GM18526 (cell line): ENCODE measurements around the gene CENPM.

Source experiments
- POLR2A ChIP-seq: IDR thresholded peaks from 3 replicates; pipeline ENCODE4 v1.6.1; 2011; ENCODE audit not compliant: insufficient read length; ENCODE audit errors: extremely low read depth

Gene CENPM, protein sequence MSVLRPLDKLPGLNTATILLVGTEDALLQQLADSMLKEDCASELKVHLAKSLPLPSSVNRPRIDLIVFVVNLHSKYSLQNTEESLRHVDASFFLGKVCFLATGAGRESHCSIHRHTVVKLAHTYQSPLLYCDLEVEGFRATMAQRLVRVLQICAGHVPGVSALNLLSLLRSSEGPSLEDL

DNA sequence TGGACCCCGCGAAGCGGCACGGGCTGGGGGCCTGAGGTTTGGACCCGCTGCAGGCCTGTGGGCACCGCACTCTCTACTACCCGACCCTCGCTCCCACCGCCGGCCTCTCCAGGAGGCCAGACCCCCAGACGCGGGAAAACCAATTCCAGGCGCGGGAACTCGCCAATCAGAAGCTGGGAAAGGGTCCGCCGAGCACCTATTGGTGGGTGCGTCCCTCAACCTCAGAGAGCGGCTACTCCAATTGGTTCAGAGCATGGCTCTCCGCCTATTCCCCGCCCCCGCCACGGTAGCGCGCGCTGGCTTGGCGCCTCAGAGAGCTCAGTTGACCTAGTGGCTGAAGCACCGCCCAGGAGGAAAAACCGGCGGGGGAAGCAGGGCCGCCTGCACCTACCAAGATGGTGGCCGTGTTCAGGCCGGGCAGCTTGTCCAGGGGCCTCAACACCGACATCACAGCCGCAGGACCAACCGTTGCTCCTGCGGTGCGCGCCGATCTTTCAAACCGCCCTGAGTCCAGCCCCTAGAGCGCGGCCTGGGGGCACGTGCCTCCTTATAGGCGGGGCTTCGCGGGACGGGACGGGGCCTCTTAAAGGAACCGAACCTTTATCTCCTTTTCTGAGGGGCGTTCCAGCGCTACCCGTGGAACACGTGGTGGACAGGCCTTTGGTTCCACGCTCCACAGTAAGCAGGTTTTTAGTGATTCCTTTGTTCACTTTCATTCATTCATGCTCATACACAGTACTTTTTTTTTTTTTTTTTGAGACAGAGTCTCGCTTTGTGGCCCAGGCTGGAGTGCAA is at the start of gene CENPM:
CENPM (minus strand) TSS at position 524 of the 795 bp plus-strand sequence; CDS start at position 448, 76 bp downstream.
- peak; percentile 52 for TF ChIP-seq POLR2A

DNA sequence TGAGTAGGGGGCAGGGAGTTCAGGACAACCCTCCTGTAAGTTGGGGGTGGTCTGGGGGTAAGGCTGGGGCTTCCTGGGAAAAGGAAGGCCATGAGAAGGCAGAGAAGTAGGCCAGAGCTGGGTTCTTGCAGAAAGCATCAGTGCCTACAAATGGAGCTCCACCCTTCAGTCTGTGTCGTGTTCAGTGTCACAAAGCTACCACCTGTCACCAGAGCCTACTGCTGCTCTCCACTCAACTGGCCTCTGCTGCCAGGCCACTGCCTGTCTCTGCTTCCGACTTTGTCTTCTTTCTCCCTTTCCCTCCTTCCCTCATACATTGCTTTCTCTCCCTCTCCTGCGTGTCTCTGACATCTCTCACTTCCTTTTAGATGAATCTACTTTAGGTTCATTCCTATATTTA is 48.3 kb upstream of the CENPM start:
- TF ChIP-seq POLR2A, result no peak

DNA sequence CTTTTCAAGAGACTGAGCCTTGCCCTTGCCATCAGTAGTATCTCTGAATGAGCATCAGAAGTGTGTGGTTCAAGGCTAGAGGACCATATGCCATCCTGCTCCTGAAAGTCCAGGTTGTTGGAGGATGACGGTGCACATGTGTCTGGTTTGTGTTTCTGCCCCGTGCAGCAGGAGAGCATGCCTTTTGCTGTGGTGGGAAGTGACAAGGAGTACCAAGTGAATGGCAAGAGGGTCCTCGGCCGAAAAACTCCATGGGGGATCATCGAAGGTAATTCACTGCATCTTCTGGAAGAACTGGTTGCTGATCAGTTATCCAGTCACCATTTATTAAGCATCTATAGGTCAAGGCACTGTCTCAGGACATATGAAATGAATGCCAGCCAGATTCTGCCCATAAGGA is 45.5 kb upstream of the CENPM start:
- TF ChIP-seq POLR2A, result no peak

DNA sequence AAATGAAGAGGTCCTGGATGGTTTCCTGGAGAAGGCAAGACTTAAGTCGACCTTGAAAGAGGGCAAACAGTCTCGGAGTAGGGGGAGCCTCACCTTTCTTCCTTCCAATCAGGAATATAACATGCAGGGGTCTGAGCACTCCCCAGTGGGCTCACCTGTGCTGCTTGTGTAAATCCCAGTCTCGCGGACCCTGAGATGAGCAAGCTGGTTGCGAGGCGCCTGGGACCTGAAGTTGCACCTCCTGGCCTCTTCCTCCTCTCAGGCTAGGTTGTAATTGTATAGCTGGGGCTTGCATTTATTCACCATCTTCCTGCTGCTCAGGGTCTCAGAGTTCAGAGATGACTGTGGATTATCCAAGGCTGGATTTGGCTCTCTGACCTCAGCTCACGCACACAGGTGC is 44.2 kb upstream of the CENPM start:
- TF ChIP-seq POLR2A, result no peak

DNA sequence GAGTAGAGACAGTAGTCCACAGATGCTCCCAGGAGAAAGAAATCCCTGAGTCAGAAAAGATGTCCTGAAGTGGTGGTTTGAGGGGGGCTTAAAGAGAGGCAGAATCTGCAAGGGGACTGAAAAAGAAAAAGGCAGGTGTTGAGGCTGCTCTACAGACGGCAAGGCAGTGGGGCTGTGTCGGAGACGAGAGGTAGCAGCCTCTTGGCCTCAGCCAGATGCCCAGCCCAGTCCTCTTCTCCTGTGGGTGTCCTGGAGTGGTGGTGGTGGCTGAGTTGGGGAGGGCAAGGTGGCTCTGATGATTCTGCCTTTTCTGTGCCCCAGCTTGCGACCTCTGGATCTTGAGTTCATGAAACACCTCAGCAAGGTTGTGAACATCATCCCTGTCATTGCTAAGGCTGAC is 42.3 kb upstream of the CENPM start:
- TF ChIP-seq POLR2A, result no peak

DNA sequence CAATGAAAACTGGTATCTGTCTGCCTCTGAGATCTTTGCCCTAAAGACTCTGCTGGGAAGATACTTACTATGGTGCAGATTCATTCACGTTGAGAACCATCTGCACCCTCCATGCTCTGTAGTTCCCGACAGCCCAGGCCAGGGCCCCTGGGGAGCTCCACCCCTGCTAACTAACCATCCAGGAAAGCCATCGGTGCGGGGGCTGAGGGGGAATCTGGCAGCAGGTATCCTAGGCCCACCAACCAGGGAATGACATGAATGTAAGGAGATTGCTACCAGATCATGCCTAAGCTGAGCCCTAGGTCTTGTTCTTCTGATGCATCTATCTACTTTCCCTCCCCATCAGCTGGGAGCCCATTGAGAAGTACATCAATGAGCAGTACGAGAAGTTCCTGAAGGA is 40.3 kb upstream of the CENPM start:
- no peak for TF ChIP-seq POLR2A

DNA sequence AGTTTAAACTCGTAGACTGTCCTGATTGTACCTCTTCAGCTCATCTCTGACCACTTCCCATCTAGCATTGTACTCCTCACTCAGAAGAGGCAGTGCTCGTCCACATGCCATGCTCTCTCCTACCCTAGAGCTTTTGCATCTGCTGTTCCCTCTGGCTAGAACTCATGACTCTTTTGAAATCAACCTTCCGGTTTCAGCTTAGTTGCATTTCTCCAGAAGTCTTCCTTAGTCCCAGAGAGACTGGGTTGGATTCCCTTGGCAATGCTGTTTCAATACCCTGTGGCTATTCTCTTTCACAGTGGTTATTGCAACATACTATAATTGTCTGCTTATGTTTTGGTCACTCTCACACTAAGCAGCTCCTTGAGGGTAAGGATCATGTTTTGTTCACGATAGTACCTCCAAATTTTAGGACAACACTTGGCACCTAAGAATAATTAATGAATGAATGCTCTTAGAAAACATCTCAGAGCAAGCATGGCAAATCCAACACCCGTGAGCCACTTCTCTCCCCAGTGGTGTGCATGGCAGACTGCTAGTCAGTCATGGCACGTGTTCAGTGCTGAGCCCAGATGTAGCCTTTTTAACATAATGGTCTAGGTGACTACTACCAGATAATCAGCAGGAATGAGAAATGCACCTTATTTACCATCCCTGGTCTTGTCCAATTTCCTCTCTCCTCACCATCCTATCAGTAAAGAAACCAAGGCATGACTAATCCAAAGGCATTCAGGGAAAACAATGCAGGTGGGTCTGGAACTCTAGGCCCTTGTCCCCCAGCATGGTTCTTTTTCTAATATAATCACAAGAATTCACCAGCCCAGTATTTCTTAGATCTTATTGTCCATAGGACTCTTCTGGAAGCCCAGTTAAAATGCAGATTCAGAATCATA is 36.8 kb upstream of the CENPM start:
- TF ChIP-seq POLR2A, result no peak

DNA sequence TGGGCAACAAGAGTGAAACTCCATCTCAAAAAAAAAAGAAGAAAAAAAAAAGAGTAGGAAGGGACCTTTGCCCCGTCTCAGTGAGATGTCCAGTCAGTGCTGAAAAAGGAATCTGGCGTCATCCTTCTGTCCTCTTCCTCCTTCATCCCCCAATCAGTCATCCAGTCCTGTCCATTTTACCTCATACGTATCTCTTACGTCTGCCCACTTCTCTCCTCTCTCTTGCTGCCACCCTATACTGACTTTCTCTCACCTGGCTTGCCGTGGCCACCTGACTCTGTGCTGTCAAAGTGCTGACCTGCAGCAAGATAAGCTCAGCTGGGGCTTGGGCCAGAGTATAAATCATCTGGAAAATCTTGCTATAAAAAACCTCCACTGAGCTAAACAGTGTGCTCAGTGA is 35.9 kb upstream of the CENPM start:
- TF ChIP-seq POLR2A, result no peak

DNA sequence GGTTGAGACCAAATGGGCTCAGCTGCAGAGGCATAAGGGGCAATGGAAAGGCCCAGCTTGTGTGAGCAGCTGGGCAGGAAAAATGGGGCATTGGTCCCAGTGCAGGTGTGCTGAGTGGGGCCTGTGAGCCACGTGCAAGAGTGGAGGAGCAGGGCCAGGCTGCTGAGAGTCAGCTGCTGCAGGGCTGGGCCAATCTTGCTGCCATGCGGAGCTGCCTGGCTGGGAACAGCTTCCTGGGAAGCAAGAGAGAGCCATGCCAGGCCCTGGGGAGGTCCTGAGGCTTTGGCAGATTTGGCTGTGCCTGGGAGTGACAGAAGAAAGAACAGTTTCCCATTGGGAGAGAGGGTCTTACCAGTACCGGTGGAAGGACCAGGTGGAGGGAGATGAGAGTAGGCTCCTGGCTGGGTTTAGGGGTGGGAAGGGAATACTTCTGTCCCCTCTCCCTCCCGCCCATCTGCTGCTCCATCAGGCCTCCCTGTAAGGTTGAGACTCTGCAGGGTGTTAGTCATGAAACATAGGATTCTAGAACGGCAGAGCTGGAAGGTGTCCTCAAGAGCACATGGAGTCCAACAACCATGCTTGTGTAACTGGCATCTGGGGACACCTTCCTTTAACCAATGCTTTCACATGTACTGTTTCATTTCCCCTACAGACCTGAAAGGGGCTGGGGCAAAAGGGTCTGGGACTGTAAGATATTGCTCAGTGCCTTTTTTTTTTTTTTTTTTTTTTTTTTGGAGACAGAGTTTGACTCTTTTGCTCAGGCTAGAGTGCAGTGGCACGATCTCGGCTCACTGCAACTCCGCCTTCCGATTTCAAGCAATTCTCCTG is 32.7 kb upstream of the CENPM start:
- TF ChIP-seq POLR2A, result no peak

DNA sequence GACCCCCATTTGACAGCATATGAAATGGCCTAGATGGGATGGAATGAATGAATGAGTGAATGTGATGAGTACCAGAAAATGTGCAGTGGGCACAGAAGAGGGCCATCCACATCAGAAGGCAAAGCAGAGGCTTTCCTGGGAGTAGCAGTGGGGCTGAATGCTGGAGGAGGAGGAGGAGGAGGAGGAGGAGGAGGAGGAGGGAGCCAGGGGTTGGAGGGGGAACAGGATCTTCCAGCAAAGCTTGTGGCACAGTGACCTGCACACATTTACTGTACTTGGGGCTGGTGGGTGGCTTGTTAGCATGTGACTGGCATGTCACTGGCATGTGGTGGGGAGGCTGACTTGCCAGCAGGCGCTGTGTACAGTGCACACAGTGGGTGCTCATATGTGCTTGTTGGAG is 31.8 kb upstream of the CENPM start:
- no peak for TF ChIP-seq POLR2A

DNA sequence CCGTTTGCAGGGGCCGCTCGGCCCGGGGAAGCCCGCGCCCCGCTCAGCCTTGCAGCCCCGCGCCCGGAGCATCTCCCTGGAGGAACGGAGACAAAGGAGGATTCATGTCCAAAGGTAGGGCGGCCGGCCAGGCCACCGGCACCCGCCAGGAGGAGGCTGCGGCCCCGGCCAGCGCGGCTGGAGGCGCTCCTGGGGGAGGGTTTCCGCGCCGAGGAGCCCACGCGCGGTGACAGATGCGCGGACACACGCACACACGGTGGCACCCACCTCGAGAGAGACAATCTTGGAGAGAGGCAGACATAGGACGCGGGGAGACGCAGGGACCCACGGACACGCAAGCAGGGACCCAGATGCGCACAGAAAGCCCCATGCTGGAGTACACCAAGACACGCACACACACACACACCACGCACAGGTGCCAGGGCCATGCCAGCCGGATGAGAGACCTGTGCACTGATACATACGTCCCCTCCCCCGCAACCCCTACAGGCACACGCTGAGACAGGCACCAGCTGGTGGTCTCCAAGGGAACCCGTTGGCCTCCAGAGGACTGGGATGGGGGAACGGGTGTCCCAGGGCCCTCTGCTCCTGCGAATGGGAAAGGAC is 30.1 kb upstream of the CENPM start:
- no peak for TF ChIP-seq POLR2A

DNA sequence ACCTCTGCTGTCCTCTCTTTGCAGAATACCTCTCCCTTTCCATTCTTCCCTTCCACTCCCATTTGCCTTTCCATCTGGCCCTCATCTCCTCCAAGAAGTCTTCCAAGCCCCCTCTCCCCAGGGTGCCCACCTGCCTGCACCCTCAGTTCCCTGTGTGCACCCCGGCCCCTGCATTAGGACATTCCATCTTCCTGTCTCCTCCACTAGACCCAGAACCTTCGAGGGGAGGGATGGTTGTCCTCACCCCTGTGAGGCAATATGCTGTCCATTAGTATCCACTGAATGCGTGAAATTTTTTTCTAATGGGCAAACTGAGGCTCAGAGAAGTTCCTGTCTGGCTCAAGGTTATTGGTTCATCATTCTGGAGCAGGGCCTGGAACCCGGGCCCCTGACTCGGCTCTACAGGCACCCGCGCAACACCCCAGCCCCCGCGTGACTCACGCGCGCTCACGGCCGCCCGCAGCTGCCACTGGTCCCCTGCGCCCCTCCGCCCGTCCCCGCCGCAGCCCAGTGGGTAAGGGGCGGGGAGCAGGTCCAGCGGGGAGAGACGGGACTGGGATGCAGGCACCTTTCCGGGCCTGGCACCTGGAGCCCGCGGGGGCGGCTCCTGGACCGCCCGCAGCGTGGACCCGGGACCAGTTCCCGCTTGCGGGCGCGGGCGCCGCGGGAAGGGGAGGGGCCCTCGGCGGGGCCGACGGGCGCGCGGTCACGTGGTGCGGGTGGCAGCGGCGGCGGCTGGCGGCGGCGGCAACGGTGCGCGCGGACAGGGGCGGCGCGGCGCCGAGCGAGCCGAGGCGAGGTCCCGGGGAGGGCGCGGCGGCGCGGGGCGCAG is 29.3 kb upstream of the CENPM start:
- TF ChIP-seq POLR2A, result no peak

DNA sequence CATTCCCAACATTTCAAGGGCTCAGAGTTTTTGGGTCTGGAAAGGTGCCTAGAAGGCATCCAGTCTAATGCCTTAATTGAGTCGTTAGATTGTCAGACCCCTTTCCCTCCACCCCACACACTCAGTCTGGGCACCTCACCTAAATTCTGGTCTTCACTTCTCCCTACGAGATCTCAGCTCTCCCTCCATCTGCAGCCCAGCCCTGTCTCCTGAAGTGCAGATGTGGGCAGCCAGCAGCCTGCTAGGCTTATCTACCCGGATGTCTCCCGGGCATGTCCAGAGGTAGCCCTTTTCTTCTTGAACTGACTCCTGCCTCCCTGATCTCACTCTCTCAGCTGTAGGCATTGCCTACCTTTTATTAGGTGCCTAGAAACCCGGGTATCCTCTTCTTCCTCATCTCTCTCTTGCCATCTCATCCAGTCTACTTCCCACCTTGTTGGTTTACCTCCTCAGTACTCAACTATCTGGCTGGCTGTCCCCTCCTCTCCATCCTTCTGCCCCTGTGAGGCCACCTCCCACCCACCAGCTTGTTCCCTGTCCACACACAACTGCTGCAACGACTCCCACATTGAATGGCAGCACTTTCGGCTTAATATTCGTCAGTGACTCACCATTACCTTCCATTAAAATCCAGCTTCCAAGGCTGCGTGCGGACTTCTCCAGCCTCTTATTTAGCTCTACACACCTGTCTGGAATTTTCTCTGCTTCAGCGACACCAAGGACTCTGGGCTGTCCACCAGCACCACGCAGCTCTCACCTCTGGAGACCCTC is 28.5 kb upstream of the CENPM start:
- no peak for TF ChIP-seq POLR2A
